ENCODE data around the gene FMN1.

Gene FMN1

DNA sequence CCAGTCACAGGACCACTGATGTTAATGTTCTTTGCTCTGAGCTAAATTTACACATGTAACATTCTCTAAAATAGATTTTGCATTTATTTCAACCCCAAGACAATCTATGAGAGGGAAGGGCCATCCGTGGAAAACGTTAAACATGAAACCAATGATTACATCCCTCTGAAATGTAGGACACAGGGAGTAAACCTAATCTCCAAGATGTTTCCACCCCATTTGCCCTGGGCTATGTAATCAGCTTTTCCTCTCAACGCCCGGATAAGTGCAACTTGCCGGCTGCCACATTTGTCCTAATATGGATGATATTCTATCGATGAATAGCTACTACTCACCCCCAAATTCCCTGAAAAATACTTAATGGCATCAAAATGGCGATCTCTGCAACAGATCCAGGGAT is 6.4 kb upstream of the FMN1 start:
- no peak for DNase-seq

DNA sequence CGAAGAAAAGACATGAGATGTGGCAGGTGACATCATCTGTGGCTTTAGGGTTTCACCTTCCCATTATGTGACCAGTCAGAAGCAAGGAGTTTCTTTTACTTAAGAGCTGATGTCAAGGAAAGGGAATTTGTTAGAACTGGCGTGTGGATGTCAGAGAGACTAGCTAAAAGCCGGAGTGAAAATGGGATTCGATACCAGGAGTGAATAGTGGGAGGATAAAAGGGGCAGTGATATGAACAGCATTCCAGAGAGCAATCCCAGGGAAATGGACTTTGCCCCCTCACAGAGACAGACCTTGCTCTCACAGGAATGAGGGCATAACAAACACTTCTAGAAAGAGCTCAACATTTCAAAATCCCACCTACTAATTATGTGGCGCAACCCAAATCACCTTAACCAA is 5.9 kb upstream of the FMN1 start:
- DNase-seq = no peak

DNA sequence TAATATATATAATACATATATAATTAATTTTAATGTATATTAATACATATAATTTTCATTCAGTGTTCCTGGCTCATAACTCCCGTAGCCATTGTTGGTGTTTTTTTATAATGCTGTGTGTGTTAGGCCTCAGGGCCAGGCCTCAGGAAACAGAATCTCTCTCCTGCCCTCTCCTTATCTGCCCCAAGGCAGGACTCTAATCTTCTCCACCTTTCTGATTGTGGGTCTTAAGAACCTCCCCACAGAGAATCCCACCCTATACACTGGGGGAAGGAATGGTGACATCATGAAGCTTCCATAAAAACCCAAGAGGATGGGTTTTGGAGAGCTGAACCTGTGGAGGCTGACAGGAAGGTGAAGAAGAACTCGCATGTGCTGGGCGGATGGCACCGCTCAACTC is 4.0 kb upstream of the FMN1 start:
- DNase-seq = no peak

DNA sequence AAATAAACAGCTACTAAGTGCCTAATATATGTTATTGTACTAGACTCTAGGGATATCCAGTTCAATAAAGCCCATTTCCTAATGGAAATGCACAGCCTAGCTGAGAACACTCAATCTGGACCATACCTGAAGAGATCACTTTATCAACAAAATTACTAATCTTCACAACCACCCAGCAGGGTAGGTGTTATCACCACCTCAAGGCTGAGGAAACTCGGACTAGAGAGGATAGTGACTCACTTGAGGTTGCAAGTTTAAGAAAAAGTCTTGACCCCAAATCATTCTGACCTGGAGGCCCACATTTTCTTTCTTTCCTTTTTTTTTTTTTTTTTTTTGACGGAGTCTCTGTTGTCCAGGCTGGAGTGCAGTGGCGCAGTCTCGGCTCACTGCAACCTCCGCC is 3.1 kb upstream of the FMN1 start:
- DNase-seq = no peak

DNA sequence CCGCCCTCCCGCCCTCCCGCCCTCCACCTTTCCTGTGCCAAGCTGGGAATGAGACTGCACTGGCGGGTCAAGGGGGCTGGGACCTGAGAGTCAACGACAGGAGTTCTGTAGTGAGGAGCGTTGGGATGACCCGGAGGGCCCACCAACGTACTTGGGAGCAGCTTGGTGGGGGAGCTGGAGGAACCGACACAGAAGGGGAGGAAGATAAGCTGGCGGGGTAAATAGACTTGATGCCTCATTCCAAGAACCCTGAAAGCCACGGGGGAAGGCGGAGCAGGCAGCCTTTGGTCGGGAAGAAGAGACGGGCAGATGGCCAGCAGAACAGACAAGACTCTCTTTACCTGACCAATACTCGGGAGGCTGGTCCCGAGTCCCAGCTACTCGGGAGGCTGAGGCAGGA is 277 bp downstream of the FMN1 start:
- no peak for DNase-seq

DNA sequence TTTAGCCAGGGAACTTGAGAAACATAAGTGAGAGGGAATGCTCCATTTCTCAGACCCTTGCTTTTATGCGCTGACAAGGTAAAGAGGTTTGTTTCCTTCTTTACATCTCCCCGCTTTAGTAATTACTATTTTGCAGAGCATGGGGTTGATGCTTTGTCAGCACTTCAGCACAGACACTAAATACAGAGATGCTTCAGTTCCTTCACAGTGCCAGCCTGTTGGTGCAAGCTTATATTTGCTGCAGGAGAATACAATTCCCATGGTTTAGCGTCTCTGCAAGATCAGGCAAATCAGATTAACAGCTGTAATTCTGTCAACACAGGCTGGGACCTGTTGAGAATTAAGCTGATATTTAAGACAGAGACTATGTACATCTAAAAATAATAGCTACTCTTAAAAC is 2.9 kb downstream of the FMN1 start:
- no peak for DNase-seq

DNA sequence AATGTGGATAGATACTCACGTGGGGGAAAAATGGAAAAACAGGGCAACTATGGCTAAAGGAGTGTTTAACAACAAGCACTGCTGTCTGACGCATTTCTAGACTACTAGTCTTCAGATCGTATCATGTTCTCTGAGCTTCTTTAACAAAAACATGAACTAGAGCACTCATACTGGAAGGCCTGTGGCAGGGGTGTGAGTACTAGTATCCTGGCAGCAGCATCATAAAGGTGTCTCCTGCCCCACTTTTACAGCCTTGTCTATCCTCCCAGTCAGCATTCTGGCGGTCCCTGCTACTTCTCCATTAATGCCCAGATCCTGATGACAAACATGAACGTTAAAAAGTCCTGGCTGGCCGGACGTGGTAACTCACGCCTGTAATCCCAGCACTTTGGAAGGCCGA is 4.0 kb downstream of the FMN1 start:
- no peak for DNase-seq

DNA sequence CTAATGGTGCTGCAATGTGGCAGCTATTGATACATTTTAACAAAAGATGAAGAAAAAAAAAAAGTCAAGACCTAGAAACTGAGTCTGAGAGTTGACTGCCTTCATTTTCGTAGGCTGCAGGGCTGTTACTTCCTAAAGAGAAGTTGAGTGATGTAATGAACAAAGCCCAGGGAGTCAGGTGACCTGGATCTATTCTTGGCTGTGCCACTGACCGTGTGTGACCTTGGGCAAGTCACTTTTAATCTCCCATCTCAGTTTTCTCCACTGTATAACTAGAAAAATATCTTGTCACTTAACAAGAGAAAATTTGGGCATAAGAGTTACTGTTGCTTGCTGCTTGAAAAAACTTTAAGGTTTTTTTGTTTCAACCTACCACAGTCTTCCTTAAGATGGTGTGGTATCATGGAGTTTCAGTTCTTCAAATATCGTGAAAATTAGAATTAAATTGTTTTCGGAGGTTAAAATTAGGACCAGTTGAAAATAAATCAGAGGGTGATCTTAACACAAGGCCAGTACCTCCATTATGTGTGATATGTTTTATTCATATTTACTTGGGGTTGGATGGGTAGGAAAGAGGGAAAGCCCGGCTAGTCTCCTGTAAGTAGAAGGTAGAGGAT is 5.8 kb downstream of the FMN1 start:
- no peak for DNase-seq

DNA sequence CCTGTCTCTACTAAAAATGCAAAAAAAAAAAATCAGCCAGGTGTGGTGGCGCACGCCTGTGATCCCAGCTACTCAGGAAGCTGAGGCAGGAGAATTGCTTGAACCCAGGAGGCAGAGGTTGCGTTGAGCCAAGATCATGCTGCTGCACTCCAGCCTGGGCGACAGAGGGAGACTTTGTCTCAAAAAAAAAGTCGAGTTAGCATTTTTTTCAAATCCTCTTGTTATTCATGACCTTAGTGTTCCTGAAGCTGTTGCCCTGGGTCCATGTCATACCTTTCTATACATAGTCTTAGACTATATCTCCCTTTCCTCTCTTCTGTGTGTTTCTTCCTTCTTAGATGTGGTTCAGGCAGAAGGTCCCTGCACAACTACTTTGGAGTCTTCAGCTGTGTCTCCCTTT is 6.4 kb downstream of the FMN1 start:
- no peak for DNase-seq

DNA sequence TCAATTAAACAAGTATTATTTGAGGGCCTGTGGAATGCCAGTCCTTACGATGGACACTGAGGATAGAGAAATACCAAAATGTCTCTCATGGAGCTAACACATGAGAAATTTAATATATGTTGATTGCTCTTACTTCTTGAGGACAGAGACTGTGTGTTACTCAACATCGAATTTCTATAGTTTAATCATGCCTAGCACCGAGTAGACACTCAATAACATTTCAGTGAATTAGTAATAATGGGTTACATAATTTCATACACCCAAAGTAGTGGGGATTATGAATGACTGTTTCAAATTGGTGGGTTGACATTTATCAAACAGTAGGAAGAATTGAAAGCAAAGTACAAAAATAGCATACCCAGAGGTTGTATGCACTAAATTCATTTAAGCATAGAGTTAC is 11.2 kb downstream of the FMN1 start:
- no peak for DNase-seq

DNA sequence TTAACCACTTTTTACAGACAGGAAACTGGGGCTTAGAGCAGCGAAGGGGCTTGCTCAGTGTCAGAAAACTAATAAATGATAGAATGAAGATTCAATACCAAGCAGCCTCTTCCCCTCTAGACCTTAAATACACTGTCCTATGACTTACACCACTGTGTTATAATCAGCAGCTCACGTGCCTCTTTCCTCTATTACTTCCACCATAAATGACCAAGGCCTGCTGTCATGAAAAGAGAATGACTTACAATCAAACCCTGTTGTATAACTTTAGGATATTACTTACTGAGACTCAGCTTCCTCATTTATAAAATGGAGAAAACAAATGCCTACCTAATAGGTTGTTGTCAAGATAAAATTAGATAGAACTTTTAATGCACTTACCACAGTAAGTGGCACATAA is 11.6 kb downstream of the FMN1 start:
- no peak for DNase-seq

DNA sequence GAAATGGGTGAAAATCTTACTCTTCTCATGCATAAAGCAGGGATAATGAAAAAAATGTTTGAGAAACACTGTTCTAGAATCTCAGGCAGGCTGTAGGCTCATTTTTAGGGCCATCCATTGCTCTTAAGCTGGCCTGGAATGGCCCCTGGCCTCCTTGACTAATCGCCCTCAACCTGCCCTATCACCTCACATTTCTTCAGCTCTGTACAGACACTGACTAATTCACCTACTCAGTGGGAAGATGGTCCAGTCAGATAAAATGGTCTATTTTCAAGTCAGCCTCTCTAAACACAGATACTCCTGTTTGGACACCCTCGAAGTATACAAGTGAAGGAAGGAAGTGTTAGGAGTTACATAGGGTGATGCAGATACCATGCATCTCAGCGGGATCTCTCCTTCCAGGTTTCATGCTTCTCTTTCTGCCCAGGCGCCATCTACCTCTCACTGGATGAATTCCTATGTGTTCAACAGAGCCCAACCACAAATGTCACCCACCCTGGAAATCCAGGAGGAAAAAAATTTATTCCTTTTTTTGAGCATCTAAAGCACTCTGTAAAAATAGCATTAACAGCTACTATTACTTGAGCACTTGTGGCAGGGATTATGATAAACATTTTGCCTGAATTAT is 12.1 kb downstream of the FMN1 start:
- DNase-seq = no peak

DNA sequence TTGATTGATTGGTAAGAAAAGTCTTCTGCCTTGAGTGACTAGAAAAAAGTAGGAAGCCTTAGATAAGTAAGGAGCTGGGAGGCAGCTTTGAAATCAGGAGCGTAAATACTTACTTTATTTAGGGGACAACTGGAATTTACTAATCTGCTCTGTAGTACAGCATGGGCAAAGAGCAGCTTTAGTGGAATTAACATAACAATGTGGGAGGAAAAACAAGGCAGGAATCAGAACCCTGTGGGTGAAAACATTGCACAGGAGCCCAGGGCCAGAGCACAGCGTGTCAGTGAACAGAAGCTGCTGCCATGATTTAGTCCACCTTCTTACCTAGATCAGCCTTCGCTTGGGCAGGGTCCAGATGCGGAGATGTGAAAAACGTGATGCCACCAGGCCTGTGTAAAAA is 14.6 kb downstream of the FMN1 start:
- DNase-seq = no peak

DNA sequence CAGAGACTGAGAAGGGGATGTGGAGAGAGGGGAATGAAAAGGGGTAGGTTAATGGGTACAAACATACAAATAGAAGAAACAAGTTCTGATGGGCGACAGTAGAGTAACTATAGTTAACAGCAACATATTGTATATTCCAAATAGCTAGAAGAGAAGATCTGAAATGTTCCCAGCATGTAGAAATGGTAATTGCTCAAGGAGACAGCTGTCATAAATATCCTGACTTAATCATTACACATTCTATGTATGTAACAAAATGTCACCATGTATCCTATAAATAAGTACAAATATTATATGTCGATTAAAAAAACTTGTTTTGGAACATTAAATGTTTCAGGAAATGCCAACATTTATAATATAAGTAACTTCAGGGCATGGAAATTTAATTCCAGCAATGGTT is 23.3 kb downstream of the FMN1 start:
- DNase-seq = no peak

DNA sequence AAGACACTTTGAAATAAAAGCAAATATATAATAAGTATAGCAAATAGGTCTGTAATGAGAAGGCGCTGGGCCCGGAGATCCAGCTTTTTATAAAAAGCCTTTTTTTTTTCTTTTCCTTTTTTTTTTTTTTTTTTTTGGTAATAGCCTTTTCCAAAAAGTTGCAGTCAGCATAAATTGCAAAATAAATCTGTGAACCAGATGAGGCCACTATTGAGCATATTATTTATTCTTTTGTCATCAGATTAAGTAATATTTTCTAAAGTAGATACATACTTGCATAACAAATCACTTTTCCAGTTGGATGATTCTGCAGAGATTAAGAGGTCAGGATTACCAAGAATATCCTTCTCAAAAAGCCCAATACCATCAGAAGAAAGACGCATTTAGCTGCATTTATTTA is 24.9 kb downstream of the FMN1 start:
- no peak for DNase-seq

DNA sequence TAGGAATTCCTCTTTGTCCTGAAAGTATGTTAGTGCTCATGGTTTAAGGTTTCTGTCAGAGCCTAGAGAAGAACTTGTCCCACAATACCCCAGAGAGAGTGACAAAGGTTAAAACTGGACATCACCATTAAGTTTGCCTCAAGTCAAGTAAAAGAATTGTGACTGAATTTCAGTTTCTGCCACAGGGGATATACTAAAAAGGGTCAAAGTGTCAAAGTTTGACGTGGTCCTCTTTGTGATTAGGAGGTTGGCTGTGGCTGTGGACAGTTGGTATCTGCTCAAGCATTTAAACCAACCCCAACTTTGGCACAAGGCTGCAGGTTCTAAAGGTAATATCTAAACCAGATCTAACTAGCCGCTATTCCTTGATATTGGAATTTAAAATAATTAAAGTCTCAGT is 26.1 kb downstream of the FMN1 start:
- no peak for DNase-seq

DNA sequence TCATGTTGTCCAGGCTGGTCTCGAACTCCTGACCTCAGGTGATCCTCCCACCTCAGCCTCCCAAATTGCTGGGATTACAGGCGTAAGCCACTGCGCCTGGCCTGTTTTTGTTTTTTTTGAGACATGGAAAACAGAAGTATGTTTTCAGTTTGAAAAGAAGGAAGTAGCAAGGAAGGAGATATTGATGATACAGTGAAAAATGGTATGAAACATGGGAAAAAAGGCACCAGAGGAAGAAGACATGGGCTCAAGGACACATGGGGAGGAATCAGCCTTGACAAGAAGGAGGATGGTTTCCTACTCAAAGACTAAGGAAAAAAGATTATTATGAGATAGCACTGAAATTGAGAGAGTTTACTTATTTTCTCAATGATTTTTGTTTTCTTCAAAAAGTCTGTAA is 30.7 kb downstream of the FMN1 start:
- DNase-seq = no peak

DNA sequence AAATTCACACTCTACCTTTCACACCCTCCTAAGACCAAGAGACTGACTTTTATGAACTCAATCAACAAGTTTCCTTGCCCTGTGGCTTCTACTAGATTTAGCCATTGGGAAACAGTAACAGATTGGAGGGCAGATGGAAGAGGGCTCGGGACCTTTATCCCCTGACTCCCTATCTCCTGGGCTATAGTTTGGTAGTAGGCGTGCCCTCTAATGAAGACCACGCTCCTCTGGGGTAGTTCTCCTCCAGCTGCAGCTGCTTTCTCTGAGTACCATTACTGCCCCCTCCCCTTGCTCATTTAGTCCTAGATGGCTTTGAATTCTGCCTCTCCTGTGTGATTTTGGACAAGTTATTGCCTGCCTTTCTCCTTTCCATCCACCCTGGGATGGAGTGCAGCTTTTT is 33.3 kb downstream of the FMN1 start:
- no peak for DNase-seq

DNA sequence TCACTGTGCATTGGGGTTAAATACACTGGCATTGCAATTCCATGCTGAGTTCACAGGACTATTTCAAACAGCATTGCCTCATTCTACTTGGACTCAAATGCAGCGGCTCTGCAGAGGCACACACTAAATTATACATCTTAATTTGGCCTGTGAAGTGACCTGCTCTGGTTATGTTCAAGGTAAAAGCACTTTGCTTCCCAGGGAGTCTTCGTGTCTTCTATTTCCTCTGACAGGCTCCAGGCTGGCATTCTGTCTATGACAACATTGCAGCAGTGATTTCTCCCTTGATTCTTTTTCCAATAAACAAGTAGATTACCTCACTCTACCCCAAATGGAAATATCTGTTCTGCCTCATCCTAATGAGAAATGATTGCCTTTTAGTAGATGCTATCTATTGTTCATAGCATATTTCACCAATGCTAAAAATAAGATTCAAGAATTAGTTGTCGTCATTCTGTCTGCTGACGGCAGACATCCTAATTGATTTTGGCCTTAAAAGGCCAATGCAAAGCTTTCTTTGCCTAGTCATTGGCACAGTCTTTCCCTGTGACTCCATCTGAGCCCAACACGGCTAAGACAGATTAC is 33.8 kb downstream of the FMN1 start:
- DNase-seq = no peak

DNA sequence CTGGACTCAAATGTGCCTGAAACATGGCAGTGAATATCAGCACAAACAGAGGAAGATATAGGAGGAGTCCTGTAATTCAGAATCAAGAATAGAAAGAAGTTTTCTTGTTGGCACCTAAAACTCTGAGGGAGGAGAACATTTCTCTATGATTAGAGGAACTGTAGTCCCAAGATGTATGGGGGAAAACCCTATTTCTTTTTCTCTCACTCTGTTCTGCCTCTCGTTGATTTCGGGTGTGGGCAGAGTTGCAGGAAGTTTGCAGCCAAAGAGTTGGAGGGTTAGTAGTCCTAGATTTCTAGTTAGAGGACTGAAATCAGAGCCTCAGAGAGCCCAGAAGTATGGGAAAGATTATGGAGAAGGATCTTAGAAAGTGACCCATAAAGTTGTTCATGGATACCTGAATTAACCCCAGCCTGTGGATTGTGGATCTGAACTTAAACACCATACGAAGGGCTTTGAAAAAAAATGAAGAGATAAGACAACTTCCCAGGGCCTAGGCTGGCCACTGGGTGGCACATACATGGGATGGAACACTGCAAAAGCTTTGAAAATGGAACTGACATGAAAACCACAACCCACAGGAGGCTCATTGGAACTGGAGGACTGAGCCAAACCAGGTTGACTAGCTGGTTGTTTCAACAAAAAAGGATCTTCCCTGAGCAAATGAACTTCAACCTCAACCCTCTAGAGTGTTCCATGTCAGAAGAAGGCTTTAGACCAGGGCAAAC is 34.6 kb downstream of the FMN1 start:
- no peak for DNase-seq

DNA sequence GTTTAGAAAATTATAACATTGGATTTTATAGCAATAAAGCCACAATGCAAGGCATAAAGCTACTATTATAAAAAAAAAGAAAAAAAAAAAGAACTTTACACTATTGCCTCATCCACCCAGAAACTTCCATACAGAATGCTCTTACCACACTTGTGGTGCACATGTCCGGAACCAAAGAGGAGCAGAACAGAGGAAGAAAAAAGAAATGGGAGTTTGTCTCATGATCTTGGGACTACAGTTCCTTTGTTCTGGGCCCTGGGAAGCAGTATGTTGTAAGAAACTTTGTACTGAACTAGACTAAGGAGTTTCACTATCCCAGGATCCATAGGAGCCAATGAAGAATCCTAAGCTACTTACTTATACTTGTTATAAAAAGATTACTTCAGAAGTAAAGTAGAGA is 36.1 kb downstream of the FMN1 start:
- DNase-seq = no peak

DNA sequence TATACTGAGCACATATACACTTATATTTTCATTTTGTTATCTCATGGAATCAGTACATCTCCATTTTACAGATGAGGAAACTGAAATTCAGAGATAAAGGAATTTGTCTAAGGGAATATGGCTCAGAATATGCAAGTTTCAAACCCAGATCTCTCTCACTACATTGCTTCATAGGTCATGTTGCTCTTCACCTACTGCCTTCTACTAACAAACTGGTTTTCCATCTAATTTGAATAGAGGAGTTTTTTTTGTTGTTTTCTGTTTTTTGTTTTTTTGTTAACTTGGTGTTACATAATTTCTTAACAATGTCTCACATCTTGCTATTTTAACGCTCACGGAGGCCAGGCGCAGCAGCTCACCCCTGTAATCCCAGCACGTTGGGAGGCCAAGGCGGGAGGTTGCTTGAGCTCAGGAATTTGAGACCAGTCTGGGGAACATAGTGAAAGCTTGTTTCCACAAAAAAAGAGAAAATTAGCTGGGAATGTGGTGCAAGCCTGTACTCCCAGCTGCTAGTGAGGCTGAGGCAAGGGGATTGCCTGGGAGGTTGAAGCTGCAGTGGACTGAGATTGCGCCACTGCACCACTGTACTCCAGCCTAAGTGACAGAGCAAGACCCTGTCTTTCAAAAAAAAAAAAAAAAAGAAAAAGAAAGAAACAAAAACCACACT is 37.0 kb downstream of the FMN1 start:
- no peak for DNase-seq

DNA sequence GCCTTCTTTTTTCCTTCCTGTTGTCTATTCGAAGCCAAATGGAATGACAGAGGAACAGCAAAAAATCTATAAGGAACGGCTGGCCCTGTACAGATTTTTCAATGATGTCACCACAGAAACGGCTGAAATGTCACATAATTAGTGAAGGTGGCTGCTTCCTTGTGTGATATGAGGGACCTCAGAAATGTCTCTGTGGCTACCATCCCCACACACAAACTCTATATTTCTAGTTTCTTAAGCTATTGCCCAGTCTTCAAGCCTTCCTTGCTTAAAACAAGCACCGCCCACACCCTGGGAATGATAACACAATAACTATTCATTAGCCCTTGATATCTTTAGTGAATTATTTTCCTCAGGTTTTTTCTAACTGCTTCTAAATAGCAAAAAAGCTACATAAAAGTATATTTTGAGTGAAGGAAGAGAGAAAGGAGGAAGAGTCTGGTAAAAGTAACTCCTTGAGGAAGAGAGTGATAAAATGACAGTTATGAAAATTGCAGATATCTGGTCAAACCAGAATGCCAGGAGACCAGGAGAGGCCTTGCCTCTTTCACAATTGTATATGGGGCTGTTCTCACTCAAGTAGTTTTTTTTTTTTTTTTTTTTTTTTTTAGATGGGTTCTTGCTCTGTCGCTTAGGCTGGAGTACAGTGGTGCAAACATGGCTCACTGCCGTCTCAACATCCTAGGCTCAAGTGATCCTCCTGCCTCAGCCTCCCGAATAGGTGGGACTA is 38.7 kb downstream of the FMN1 start:
- DNase-seq = no peak

Data from SHP77 treated with DMSO at 0.1 percent for 48 hours (cell line).